ENCODE data around the gene LONRF2. TPM values are rescaled to one million over a fixed set of nuclear protein-coding genes. Genes with fewer than 3 reads are reported as not detected.

The LONRF2 gene
- total RNA-seq, 6 donors from 2014 or later = 3.0 to 7.9 (median 4.2) TPM

GRCh38 chr2:100274566-100275199 is 47.6 kb downstream of the LONRF2 start:
- WGBS, 2 donors = 90% methylated on average over 10 to 17 of the region's 17 CpGs
- Histone ChIP-seq H3K27ac (no peak overlapping the region), H3K36me3 (no peaks in the 10 kb centered on the region), H3K9me3 (no peaks in the 10 kb centered on the region), H3K4me1 (no peaks in the 10 kb centered on the region), H3K4me3 (no peak overlapping the region), H3K27me3 (no peaks in the 10 kb centered on the region)
- DNase-seq (no peak), ATAC-seq (ENCODE audit: low FRiP score in 2 of 2) (no peak)
- TF ChIP-seq POLR2AphosphoS5 (IDR thresholded peaks at IDR 0.05) (no peak), EP300 (IDR thresholded peaks at IDR 0.05) (no peak), POLR2A (IDR thresholded peaks at IDR 0.05) (no peak)
- TF ChIP-seq, protein P1, sequence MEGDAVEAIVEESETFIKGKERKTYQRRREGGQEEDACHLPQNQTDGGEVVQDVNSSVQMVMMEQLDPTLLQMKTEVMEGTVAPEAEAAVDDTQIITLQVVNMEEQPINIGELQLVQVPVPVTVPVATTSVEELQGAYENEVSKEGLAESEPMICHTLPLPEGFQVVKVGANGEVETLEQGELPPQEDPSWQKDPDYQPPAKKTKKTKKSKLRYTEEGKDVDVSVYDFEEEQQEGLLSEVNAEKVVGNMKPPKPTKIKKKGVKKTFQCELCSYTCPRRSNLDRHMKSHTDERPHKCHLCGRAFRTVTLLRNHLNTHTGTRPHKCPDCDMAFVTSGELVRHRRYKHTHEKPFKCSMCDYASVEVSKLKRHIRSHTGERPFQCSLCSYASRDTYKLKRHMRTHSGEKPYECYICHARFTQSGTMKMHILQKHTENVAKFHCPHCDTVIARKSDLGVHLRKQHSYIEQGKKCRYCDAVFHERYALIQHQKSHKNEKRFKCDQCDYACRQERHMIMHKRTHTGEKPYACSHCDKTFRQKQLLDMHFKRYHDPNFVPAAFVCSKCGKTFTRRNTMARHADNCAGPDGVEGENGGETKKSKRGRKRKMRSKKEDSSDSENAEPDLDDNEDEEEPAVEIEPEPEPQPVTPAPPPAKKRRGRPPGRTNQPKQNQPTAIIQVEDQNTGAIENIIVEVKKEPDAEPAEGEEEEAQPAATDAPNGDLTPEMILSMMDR (IDR thresholded peaks at IDR 0.05) = no peak

DNA sequence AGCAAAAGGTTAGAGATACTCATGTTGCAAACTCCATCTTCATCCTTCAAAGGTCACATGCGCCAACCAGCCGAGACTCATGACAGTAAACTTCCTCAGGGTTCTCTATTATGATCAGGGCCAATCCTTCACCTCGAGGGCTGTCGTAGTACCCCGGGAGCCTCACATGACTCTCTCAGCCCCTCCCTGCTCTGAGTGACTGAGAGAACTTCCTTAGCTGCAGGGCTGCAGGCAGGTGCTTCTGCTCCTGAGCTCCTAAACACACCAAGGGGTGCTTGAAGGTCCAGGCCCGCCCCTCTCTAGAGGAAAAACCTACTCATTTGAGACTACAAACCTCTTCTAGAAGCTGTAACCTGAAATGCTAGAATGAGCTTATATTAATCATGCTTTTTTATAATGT is 48.2 kb downstream of the LONRF2 start:
- no peaks in the 10 kb centered on the region for H3K27me3 ChIP-seq
- no peaks in the 10 kb centered on the region for H3K36me3 ChIP-seq
- peak in 1 of 2 donors; percentile 37 for DNase-seq
- no peak overlapping the region for H3K27ac ChIP-seq
- 50 to 56% methylated on average over 6 of the region's 6 CpGs for WGBS, 2 donors
- no peaks in the 10 kb centered on the region for H3K9me3 ChIP-seq
- H3K4me1 ChIP-seq = no peaks in the 10 kb centered on the region
- H3K4me3 ChIP-seq = no peak overlapping the region
- no peak for ATAC-seq (ENCODE audit: low FRiP score in 2 of 2)
- TF ChIP-seq, protein P1 (IDR thresholded peaks at IDR 0.05) = no peak

GRCh38 chr2:100273387-100273786 is 48.9 kb downstream of the LONRF2 start:
- H3K9me3 ChIP-seq = no peaks in the 10 kb centered on the region
- WGBS, 2 donors = 92 to 94% methylated on average over 1 of the region's 1 CpG
- TF ChIP-seq EP300 (IDR thresholded peaks at IDR 0.05) (no peak), POLR2AphosphoS5 (IDR thresholded peaks at IDR 0.05) (no peak), POLR2A (IDR thresholded peaks at IDR 0.05) (no peak)
- TF ChIP-seq, protein P1 (IDR thresholded peaks at IDR 0.05) = no peak
- no peaks in the 10 kb centered on the region for H3K4me1 ChIP-seq
- no peaks in the 10 kb centered on the region for H3K27me3 ChIP-seq
- H3K27ac ChIP-seq = no peak overlapping the region
- no peak for ATAC-seq (ENCODE audit: low FRiP score in 2 of 2)
- no peak overlapping the region for H3K4me3 ChIP-seq
- H3K36me3 ChIP-seq = no peaks in the 10 kb centered on the region
- no peak for DNase-seq

GRCh38 chr2:100272841-100273329 is 49.4 kb downstream of the LONRF2 start:
- TF ChIP-seq EP300 (IDR thresholded peaks at IDR 0.05) (no peak), POLR2AphosphoS5 (IDR thresholded peaks at IDR 0.05) (no peak), POLR2A (IDR thresholded peaks at IDR 0.05) (no peak)
- TF ChIP-seq, protein P1 (IDR thresholded peaks at IDR 0.05) = no peak
- ATAC-seq (ENCODE audit: low FRiP score in 2 of 2) = peak in 1 of 2 donors; percentile 86
- Histone ChIP-seq H3K27me3 (no peaks in the 10 kb centered on the region), H3K4me1 (no peaks in the 10 kb centered on the region), H3K9me3 (no peaks in the 10 kb centered on the region), H3K4me3 (no peak overlapping the region), H3K36me3 (no peaks in the 10 kb centered on the region), H3K27ac (no peak overlapping the region)
- peak in 1 of 2 donors; percentile 84 for DNase-seq
- 76 to 83% methylated on average over 10 of the region's 10 CpGs for WGBS, 2 donors

DNA sequence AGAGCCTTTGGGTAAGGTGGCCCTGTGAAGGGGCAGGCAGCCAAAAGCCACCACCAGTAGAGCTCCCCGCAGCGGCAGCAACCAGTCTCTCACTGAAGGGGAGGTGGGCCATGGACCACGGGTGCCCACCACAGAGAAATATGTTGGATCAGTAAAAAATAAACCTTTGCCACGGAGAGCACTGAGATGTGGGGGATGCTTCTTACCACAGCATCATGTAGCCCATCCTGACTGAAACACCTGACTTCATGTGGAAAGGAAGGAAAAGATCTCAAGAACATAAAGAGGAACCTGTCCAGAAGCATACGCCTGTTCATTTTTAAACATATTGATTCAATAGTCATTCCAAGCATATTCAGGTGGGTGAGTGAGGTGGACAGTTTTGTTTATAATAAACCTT is 51.1 kb downstream of the LONRF2 start:
- no peak for ATAC-seq (ENCODE audit: low FRiP score in 2 of 2)
- DNase-seq = no peak
- 96 to 97% methylated on average over 5 of the region's 5 CpGs for WGBS, 2 donors
- Histone ChIP-seq H3K27me3 (no peaks in the 10 kb centered on the region), H3K4me1 (no peaks in the 10 kb centered on the region), H3K4me3 (no peak overlapping the region), H3K9me3 (no peaks in the 10 kb centered on the region), H3K36me3 (no peaks in the 10 kb centered on the region), H3K27ac (no peak overlapping the region)
- TF ChIP-seq, protein P1 (IDR thresholded peaks at IDR 0.05) = no peak
- no peak for TF ChIP-seq EP300 (IDR thresholded peaks at IDR 0.05)
- TF ChIP-seq POLR2AphosphoS5 (IDR thresholded peaks at IDR 0.05) = no peak
- TF ChIP-seq POLR2A (IDR thresholded peaks at IDR 0.05) = no peak

All from upper lobe of left lung (tissue), 6 donors.